IMR-90 (cell line): ENCODE data around the gene SLC38A1.
A peak's percentile ranks its signal among the peaks of the same experiment; 100 is the strongest.

ENCODE experiments used
- CEBPB ChIP-seq: IDR thresholded peaks from 2 replicates; pipeline ENCODE4 v1.6.1; 2012; ENCODE audit warnings: low read depth, low read length, improper control_type of control experiment
- CTCF ChIP-seq: conservative IDR thresholded peaks from 2 replicates; pipeline ENCODE4 v1.5.1; 2012; ENCODE audit warnings: mild to moderate bottlenecking, low read depth, low read length, improper control_type of control experiment
- FOS ChIP-seq: fragments of 150-350 bp; IDR thresholded peaks from 2 replicates; pipeline ENCODE4 v1.6.1; 2016; ENCODE audit warnings: low read depth, low read length
- POLR2A ChIP-seq: IDR thresholded peaks from 2 replicates; pipeline ENCODE4 v1.6.1; 2012; ENCODE audit warnings: mild to moderate bottlenecking, low read depth, low read length
- RAD21 ChIP-seq: IDR thresholded peaks from 2 replicates; pipeline ENCODE4 v1.6.1; 2012; ENCODE audit warnings: low read length, improper control_type of control experiment
- RFX5 ChIP-seq: IDR thresholded peaks from 2 replicates; pipeline ENCODE4 v1.8.0; 2012; ENCODE audit warnings: low read depth, mild to moderate bottlenecking, low read length, moderate library complexity
- USF2 ChIP-seq: fragments of 150-350 bp; IDR thresholded peaks from 2 replicates; pipeline ENCODE4 v1.6.1; 2017; ENCODE audit warnings: mild to moderate bottlenecking, antibody characterized with exemption, low read length, low read depth

GRCh38 chr12:46133751-46134150 is 135.1 kb downstream of the SLC38A1 start:
- TF ChIP-seq CTCF = no peak
- TF ChIP-seq RFX5 = no peak
- no peak for TF ChIP-seq USF2
- TF ChIP-seq POLR2A = no peak
- TF ChIP-seq FOS = no peak
- TF ChIP-seq RAD21 = no peak
- TF ChIP-seq CEBPB = peak; percentile 56; the same call in 1 of the 2 replicates
